Activated T-cell treated with anti-CD3 and anti-CD28 coated beads for 1 hour (primary cell): ENCODE measurements around the gene CD247.
A peak's percentile ranks its signal among the peaks of the same experiment; 100 is the strongest.
"Not testable (repeated sequence)": the region's sequence is repeated elsewhere in the genome, so short reads cannot be mapped to it uniquely, and the experiment has no call there.

Experiments used
- DNase-seq: peaks from one replicate; pipeline ENCODE4 v3.0.0-alpha.2; 2020; ENCODE audit warnings: low read depth

Gene CD247

GRCh38 chr1:167518331-167518700 lies at the start of gene CD247:
CD247 (minus strand) TSS chr1:167518529; CDS start chr1:167518465, 64 bp downstream.
- DNase-seq: peak; percentile 63

DNA sequence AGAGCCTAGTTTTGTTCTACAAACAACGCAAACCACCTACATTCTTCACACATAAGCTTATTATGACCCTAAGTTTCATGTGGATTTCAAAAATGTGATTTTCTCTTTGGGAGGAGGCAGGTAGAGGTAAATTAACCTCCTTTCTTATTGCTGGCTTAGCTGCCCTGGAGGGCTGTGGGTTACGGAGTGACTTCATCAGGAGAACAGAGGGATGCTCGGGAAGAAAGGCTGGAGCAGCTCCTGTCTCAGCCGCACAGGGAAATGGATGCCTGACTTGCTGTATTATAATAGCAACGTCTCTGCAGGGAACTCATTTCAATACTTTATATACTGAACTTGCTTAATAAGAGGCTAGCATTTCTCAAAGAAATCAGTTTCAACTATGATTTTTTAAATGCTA lies 49.3 kb upstream of the CD247 start:
- DNase-seq: no peak

DNA sequence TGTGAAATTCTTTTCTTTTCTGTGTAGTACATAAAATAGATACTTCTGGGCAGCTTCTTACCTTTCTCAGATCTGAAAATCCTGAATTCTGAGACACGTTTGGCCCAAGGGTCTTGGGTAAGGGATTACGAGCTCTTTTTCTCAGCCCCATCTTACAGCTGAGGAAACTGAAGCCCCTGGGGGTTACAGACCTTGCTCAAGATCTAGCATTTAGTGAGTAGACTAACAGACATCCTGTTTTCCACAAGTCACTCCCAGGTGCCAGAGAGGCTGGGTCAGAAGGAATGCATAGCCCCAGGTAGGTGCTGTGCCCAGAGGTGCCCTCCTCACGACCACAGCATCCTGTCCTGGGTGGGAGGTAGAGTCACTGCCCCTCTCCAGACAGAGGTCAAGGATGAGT lies 48.4 kb upstream of the CD247 start:
- no peak for DNase-seq

GRCh38 chr1:167565922-167566321 lies 47.6 kb upstream of the CD247 start:
- no peak for DNase-seq

DNA sequence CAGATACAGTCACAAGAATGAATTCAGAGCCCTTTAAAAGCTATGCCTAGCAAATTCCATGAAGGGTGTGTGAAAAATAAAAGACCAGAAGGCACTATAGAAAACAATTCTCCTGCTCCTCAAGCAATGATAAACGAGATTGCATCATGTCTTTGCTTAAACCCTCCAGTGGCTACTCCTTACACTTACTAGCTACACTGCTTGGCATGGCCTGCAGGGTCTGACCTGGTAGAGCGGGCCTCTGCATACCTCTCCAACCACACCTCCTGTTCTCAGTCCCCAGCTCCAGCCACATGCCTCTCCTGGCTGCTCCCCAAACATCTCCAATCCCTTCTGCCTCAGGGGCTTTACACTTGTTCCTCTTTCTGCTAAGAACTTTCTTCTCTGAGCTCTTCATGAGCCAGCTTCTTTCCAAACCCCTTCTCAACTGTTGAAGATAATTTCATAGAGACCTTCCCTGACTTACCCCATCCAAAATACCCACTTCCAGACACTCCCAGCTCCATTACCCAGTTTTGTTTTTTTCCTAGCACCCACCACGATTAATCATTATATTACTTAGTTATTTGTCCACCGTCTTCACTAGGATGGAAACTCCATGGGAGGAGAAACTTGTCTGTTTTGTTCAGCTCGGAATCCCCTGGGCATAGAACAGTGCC lies 46.4 kb upstream of the CD247 start:
- no peak for DNase-seq

DNA sequence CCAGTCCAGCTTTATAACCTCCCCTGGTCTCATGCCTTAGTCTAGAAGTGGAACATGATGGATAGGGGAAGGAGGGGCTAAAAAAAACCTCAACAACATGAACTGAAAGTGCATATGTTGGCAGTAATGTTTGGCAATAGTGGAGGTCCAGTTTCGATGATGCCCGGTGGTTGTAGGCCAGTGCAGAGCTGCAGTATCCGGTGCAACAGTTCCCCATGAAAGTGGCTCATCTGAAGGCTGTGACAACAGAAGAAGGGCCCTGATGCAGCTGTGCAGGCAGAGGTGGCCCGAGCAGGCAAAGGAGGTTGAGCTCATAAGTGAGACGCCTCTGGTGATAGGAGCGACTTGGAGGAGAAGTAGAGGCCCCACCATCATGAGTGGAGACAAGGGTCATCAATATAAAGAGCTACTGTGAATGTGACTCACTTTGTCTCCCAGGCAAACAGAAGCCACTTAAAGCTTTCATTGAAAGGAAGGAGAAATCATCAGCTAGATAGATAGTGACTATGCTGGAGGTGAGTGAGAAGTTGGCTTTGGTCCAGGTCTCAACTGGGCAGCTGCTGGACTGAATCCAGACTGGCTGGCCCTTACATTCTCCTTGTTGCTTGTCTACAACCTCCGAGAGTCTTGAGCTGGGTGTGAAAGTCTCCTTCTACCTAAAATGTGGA lies 45.4 kb upstream of the CD247 start:
- DNase-seq: no peak

DNA sequence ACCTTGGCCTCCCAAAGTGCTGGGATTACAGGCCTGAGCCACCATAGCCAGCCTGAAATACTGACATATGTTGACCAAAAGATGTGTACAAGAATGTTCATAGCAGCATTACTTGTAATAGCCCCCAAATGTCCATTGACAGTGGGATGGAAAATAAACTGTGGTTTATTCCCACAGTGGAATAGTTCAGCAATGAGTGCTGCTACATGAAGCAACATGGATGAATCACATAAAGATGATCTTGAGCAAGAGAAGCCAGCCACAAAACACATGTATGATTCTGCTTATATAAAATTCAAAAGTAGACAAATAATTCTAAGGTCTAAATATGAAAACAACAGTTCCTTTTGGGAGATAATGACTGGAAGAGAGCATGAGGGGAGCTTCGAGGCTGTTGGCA lies 44.4 kb upstream of the CD247 start:
- no peak for DNase-seq

GRCh38 chr1:167561753-167562152 lies 43.4 kb upstream of the CD247 start:
- DNase-seq: no peak

GRCh38 chr1:167555971-167556714 lies 37.8 kb upstream of the CD247 start:
- peak; percentile 63 for DNase-seq

DNA sequence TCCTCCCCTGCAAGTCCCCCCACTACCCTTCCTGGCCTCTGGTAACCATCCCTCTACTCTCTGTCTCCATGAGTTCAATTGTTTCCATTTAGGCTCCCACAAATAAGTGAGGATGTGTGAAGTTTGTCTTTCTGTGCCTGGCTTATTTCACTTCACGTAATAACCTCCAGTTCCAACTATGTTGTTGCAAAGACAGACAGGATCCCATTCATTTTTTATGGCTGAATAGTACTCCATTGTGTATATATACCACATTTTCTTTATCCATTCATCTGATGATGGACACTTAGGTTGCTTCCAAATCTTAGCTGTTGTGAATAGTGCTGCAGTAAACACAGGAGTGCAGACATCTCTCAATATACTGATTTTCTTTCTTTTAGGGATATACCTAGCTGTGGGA lies 36.7 kb upstream of the CD247 start:
- not testable (repeated sequence) for DNase-seq

DNA sequence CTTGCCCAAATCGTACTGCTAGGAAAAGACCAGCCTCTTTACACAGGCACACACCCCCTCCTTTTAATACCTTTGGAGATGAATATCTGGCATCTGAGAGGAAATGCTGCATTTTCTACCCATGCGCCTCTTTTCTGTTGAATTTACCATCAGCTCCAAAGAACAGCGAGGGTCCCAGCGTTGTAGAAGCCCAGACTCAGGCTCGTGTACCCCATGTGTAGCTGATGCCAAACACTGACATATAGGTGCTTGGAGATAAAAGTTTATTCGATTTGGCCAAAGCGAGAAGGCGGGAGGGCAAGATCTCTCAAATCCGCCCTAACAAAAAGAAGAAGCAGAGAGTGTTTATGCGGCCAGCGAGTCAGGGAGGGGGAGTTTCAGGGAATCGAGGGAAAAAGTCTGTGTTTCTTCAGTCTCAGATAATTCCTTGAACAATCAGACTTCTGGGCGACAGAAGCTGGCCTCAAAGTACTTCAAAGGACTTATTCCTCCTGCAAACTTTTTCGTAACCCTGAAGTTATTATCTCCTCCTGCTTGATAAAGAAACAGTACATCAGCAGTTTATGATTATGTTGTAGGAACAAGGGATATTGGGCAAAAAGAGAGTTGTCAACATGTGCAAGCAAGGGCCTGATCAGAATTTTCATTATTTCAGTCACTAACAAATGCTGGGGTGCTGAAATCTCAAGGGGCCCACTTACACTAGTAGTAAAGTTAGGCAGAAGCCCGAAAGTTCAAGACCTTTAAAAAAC lies 35.9 kb upstream of the CD247 start:
- no peak for DNase-seq

GRCh38 chr1:167553136-167554027 lies 35.1 kb upstream of the CD247 start, which contains the start of gene CREG1:
CREG1 (minus strand) TSS chr1:167553762.
- DNase-seq: peak; percentile 83

DNA sequence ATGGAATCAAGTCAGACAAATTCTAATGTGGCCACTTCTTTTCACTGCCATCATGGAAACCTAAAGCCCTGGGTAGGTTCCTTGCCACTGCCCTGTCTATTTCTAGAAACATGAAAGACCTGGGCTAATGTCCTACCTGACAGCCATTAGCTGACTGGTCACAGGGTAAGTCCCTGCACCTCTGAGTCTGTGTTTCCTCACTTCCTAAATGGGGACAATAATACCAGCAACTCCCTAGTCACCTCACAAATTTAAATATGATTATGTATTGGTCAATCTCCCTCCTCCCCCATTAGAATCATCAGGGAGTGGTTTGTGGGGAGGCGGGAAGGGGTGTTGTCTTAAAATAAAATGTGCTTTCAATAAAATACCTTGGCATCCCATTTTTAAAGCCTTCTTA lies 33.0 kb upstream of the CD247 start:
- no peak for DNase-seq

DNA sequence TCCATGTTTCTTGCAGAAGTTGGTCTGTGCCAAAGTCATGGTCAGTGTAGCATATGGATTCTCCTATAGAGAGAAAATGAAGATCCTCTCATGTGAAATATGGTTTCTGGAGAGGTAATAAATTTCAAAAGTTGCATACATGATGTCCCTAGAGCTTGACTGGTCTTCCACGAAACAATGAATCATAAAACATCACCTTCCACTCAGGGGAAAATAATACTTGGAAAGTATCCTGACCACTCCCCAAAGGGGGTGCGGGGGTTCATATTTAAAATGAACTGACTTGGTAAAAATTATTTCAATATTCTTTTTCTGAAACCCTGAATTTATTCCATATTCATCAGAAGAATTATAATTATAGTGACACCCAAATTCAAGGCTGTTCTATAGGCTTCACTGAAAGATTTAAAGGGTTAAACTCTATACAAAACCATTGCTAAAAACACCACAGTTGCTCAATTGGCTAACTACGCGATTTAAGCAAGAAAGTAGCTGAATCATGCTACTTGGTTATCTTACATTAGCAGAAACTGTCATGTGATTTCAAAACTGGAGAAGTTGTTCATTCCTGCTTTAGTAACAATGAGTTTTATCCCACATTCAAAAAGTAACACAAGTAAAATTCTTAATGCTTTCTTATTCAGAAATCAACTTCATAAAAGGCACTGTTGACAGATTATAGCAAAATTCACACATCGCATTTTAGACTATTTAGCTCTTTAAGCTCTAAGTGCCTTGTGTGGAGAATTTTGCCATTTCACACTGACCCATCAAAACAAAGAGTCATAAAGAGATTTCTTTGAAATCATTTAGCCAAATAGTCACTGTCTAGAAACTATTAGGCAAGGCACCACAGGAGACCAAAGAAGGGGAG lies 30.0 kb upstream of the CD247 start:
- no peak for DNase-seq

DNA sequence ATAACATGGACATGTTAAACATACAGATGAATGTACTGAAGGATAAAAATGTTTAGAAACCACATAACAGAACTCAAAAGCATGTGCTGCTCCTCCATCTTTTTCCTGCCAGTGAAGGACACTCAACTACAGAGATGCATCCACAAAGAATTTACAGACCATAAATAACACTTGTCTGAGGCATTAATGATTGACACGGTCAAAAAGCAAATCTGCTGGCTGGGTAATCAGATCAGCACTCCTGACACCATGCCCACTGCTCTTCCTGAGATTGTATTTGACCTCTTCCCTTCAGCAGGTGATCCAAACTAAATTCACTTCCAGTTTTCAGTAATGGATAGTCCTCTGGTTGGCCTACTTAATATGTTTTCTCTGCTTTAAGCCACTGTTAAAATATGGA lies 28.6 kb upstream of the CD247 start:
- DNase-seq: no peak

GRCh38 chr1:167545349-167545748 lies 27.0 kb upstream of the CD247 start:
- no peak for DNase-seq

- no peak for DNase-seq
Observed at GRCh38 chr1:167544447-167545093, 26.2 kb upstream of the CD247 start.

DNA sequence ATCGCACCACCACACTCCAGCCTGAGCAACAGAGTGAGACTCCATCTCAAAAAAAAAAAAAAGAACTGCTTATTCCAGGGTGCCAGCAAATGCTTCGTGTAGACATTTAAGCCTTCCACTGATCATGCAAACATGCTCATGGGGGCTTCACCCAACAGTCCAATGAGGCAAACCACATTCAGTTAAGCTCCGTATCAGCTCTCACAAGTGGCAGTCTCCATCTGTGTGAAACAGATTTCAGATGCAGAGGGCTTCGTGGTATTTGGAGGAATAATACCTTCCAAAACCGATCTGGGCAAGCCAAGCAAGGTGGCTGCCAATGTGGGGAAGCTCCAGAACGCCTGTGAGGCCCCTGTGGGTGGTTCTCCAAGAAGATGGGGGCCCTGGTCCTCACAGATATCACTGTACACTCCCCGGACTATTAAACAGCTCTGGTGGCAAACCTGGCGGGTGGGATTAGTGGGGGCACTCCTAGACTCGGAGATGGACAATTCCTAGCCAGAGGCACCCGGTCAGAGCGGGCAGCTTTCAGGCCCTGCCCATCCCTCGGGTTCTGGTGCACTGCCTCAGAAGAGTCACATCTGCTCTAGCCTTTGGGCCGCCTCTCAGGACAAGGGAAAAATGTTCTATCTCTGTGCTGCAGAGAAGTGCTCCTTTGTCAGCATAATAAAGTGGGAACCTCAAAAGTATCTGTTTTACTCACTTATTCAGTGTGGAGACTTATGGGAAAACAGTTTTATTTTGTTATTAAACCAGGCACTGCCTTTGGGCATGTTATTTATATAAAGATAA lies 25.1 kb upstream of the CD247 start:
- no peak for DNase-seq
